Activated B cell treated with CpG ODN at 0.5 μM for 24 hours (primary cell): ENCODE data around the gene LPP. TPM values are rescaled to one million over a fixed set of nuclear protein-coding genes. Genes with fewer than 3 reads are reported as not detected.

ENCODE experiments used
- ATAC-seq: fragments of 200-7000 bp; cut with Tn5 transposase; one replicate; pipeline ENCODE4 v1.10.0; 2021; ENCODE audit warnings: low read depth, mild to moderate bottlenecking, moderate library complexity
- CTCF ChIA-PET: fragments of 350-600 bp; sonication (Branson Sonifier 250); formaldehyde crosslinking; loops from one replicate; lab custom pipeline; 2021; ENCODE audit warnings: antibody characterized with exemption; lab: Charles Lee
- POLR2A ChIA-PET: fragments of 350-600 bp; sonication (Branson Sonifier 250); formaldehyde crosslinking; loops from one replicate; lab custom pipeline; 2021; ENCODE audit warnings: antibody characterized with exemption; lab: Charles Lee
- DNase-seq: peaks from one replicate; pipeline ENCODE4 v3.0.0; 2022
- H3K27ac Mint-ChIP-seq: one replicate; pipeline ENCODE4 v1.8.0; 2020; ENCODE audit warnings: mixed read lengths
- H3K27me3 Mint-ChIP-seq: one replicate; pipeline ENCODE4 v1.8.0; 2021; ENCODE audit warnings: mixed read lengths
- H3K36me3 Mint-ChIP-seq: one replicate; pipeline ENCODE4 v1.8.0; 2021; ENCODE audit warnings: low read depth, mixed read lengths
- H3K4me1 Mint-ChIP-seq: one replicate; pipeline ENCODE4 v1.8.0; 2021; ENCODE audit warnings: mixed read lengths
- H3K4me3 Mint-ChIP-seq: one replicate; pipeline ENCODE4 v1.8.0; 2020; ENCODE audit warnings: mild to moderate bottlenecking, mixed read lengths
- H3K9me3 Mint-ChIP-seq: one replicate; pipeline ENCODE4 v1.8.0; 2020; ENCODE audit warnings: mixed read lengths
- CTCF ChIP-seq: fragments of 200-600 bp; IDR thresholded peaks from one replicate; pipeline ENCODE4 v1.8.0; 2022; ENCODE audit warnings: antibody characterized with exemption, mild to moderate bottlenecking
- intact Hi-C: fragments of 100-400 bp; cut with micrococcal nuclease; formaldehyde crosslinking; loops from one replicate; pipeline ENCODE4 v1.15.1; 2024
- total RNA-seq: library from RNA; stranded (reverse); gene quantifications from 2 replicates; pipeline ENCODE4 v1.2.3, GENCODE V29; 2022

The LPP gene
- total RNA-seq, 1 donor from 2014 or later, result 60.1 TPM

DNA sequence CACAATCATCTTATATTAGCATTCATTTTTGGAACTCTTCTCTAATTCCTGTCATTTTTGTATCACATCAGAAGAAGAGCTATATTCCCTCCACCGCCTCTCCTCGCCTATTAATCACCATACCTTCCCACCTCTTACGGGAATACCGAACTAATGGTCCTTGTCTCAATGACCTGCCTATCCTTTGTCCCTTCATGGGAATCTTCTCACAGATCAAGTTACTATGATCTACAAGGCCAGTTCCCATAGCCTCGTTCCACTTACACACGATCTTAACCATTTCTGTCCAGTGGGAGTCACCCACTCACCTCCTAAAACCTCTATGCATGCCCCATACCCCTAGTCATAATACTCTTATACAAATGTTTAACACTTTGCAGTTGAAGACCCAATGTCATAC lies 675.2 kb downstream of the LPP start:
- Mint-ChIP-seq H3K27ac (no peak overlapping the region), H3K4me1 (no peaks in the 10 kb centered on the region), H3K9me3 (no peaks in the 10 kb centered on the region), H3K4me3 (no peak overlapping the region), H3K27me3 (no peaks in the 10 kb centered on the region), H3K36me3 (no peaks in the 10 kb centered on the region)
- POLR2A ChIA-PET, result no interaction called here
- no peak for TF ChIP-seq CTCF
- ATAC-seq, result no peak
- CTCF ChIA-PET, result no interaction called here
- no peak for DNase-seq
- intact Hi-C loops, result no loop called here

DNA sequence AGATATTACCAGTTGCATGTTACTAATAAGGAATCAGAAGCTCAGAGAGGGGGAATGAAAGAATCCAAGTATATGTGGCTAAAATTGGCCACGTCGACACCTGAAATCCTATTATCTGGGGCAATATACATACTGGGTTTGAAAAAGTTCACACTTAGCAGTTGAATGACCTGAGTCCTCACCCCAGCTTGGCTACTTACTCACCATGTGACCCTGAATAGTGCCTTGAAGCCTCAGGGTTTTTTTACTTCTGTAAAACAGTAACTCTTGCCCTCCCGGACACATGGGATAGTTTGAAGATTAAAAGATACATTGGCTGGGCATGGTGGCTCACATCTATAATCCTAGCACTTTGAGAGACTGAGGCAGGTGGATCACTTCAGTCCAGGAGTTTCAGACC lies 675.6 kb downstream of the LPP start:
- H3K27me3 Mint-ChIP-seq, result no peaks in the 10 kb centered on the region
- POLR2A ChIA-PET, result no interaction called here
- H3K4me3 Mint-ChIP-seq, result no peak overlapping the region
- H3K4me1 Mint-ChIP-seq, result no peaks in the 10 kb centered on the region
- no peak for TF ChIP-seq CTCF
- H3K36me3 Mint-ChIP-seq, result no peaks in the 10 kb centered on the region
- ATAC-seq (no peak), DNase-seq (no peak)
- CTCF ChIA-PET, result no interaction called here
- H3K27ac Mint-ChIP-seq, result no peak overlapping the region
- intact Hi-C loops, result no loop called here
- H3K9me3 Mint-ChIP-seq, result no peaks in the 10 kb centered on the region

DNA sequence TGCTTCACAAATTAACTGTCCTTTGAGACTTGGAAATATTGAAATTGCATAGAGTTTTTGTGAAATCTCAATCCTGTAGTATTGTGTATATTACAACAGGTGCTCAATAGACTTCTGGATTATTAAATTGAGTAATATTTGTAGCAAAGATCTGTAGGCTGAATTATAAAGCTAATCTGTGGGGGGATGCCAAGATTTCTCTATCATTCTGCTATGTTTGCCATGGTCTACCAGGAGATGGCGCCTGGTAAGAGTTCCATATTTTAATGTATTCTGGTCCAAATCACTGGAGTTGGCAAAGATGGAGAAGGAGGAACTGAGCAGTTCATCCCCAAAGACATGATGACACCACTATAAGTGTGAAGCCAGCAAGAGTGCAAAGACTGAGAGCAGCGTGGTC lies 676.9 kb downstream of the LPP start:
- Mint-ChIP-seq H3K36me3 (no peaks in the 10 kb centered on the region), H3K4me3 (no peak overlapping the region), H3K4me1 (no peaks in the 10 kb centered on the region), H3K9me3 (no peaks in the 10 kb centered on the region), H3K27ac (no peak overlapping the region), H3K27me3 (no peaks in the 10 kb centered on the region)
- ChIA-PET POLR2A (no interaction called here), CTCF (interaction anchor here (0.7 kb wide), 1 partner anchor 626 kb away, joined by 3 read pairs; no protein-coding TSS in a partner anchor)
- no peak for TF ChIP-seq CTCF
- DNase-seq, result no peak
- ATAC-seq, result no peak
- intact Hi-C loops, result no loop called here

GRCh38 chr3:188832146-188832545 lies 678.2 kb downstream of the LPP start:
- no peak for ATAC-seq
- Mint-ChIP-seq H3K9me3 (no peaks in the 10 kb centered on the region), H3K36me3 (no peaks in the 10 kb centered on the region), H3K4me3 (no peak overlapping the region), H3K4me1 (no peaks in the 10 kb centered on the region), H3K27me3 (no peaks in the 10 kb centered on the region), H3K27ac (no peak overlapping the region)
- ChIA-PET CTCF (interaction anchor here (1.1 kb wide), 1 partner anchor 1093 kb away, joined by 3 read pairs; no protein-coding TSS in a partner anchor), POLR2A (no interaction called here)
- DNase-seq, result no peak
- intact Hi-C loops, result no loop called here
- no peak for TF ChIP-seq CTCF

- ChIA-PET CTCF (interaction anchor here (1.1 kb wide), 1 partner anchor 1094 kb away, joined by 3 read pairs; no protein-coding TSS in a partner anchor), POLR2A (no interaction called here)
- H3K27ac Mint-ChIP-seq, result no peak overlapping the region
- H3K27me3 Mint-ChIP-seq, result no peaks in the 10 kb centered on the region
- no peaks in the 10 kb centered on the region for H3K36me3 Mint-ChIP-seq
- no peak for ATAC-seq
- intact Hi-C loops, result no loop called here
- DNase-seq, result no peak
- H3K9me3 Mint-ChIP-seq, result no peaks in the 10 kb centered on the region
- H3K4me1 Mint-ChIP-seq, result no peaks in the 10 kb centered on the region
- no peak for TF ChIP-seq CTCF
- H3K4me3 Mint-ChIP-seq, result no peak overlapping the region
Measured at GRCh38 chr3:188832961-188833721, 679.2 kb downstream of the LPP start.
